ENCODE results near the gene HPD.

DNA sequence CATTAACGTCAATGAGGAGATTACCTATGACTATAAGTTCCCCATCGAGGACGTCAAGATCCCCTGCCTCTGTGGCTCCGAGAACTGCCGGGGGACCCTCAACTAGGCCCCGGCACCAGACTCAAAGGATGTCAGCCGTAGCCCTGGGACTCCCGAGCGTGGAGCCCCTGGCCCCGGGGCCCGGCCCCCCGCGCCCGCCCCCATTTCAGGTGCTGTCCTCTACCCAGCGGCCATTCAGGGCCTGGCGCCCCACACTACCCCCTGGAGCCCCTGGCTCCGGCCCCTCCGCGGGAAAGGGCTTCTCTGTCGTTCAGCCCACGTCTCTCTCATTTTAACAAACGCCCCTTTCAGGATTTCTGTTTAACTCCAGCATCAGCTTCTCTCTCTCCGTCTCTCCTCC is 28.5 kb downstream of the HPD start:
- TF ChIP-seq, protein P1, sequence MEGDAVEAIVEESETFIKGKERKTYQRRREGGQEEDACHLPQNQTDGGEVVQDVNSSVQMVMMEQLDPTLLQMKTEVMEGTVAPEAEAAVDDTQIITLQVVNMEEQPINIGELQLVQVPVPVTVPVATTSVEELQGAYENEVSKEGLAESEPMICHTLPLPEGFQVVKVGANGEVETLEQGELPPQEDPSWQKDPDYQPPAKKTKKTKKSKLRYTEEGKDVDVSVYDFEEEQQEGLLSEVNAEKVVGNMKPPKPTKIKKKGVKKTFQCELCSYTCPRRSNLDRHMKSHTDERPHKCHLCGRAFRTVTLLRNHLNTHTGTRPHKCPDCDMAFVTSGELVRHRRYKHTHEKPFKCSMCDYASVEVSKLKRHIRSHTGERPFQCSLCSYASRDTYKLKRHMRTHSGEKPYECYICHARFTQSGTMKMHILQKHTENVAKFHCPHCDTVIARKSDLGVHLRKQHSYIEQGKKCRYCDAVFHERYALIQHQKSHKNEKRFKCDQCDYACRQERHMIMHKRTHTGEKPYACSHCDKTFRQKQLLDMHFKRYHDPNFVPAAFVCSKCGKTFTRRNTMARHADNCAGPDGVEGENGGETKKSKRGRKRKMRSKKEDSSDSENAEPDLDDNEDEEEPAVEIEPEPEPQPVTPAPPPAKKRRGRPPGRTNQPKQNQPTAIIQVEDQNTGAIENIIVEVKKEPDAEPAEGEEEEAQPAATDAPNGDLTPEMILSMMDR (IDR thresholded peaks at IDR 0.05), result no peak
- TF ChIP-seq POLR2A (IDR thresholded peaks at IDR 0.05), result no peak
